Measurements from ENCODE around the gene RASA3.
A peak's percentile ranks its signal among the peaks of the same experiment; 100 is the strongest.
"Not testable (repeated sequence)": the region's sequence is repeated elsewhere in the genome, so short reads cannot be mapped to it uniquely, and the experiment has no call there.

RASA3 gene

DNA sequence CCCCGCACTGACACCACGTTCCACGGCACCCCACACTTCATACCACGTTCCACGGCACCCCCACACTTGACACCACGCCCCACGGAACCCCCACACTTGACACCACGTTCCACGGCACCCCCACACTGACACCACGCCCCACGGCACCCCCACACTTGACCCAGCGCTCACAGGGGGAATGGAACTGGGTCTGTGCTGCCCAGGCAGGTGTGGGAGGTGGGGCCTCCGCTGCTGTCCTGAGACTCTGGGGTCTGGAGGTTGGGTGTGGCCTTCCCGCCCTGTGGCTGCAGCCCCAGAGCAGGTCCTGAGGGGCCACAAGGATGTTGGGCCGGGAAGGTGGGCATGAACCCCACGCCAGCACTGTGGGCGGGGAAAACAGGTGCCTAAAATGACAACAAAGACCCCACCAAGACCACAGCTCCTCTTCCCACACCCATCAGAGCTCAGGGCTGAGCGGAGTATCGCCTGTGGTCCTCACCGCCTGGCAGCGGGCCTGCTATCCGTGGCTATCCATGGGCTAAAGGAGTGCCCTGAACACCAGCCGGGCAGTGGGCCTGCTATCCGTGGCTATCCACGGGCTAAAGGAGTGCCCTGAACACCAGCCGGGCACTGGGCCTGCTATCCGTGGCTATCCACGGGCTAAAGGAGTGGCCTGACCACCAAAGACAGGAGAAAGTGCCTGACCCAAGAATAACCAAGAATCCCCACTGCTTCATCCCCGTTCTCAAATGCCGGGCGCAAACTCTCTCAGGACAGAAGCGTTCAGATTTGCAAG is 98.7 kb downstream of the RASA3 start:
- no peak for DNase-seq (ENCODE audit: low spot score)

GRCh38 chr13:114032126-114032799 is 100.2 kb downstream of the RASA3 start:
- peak; percentile 78 for DNase-seq (ENCODE audit: low spot score)

- no peak for DNase-seq (ENCODE audit: low spot score)
These were observed 100.8 kb downstream of the RASA3 start for GRCh38 chr13:114031631-114032030.

DNA sequence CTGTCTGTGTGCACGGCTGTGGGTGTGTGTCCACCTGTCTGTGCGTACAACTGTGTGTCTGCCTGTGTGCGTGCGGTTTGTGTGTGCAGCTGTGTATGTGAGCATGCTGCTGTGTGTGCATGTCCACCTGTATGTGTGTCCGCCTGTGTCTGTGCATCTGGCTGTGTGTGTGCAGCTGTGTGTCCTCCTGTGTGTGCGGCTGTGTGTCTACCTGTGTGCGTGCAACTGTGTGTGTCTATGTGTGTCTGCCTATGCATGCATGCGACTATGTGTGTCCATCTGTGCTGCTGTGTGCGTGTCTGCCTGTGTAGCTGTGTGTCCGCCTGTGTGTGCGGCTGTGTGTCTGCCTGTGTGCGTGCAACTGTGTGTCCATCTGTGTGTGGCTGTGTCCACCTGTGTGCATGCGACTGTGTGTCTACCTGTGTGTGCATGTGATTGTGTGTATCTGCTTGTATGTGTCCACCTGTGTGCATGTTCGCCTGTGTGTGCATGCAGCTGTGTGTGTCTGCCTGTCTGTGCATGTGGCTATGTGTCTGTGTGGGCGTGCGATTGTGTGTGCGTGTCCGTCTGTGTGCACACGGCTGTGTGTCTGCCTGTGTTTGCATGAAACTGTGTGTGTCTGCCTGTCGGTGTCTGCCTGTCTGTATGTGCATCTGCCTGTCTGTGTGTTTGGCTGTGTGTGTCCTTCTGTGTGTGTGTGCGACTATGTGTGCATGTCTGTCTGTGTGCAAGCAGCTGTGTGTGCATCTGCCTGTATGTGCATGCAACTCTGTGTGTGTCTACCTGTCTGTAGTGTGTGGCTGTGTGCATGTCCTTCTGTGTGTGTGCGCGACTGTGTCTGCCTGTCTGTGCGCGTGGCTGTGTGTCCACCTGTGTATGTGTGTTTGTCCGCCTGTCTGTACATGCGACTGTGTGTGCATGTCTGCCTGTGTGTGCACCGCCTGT is 101.5 kb downstream of the RASA3 start:
- DNase-seq (ENCODE audit: low spot score) = no peak

DNA sequence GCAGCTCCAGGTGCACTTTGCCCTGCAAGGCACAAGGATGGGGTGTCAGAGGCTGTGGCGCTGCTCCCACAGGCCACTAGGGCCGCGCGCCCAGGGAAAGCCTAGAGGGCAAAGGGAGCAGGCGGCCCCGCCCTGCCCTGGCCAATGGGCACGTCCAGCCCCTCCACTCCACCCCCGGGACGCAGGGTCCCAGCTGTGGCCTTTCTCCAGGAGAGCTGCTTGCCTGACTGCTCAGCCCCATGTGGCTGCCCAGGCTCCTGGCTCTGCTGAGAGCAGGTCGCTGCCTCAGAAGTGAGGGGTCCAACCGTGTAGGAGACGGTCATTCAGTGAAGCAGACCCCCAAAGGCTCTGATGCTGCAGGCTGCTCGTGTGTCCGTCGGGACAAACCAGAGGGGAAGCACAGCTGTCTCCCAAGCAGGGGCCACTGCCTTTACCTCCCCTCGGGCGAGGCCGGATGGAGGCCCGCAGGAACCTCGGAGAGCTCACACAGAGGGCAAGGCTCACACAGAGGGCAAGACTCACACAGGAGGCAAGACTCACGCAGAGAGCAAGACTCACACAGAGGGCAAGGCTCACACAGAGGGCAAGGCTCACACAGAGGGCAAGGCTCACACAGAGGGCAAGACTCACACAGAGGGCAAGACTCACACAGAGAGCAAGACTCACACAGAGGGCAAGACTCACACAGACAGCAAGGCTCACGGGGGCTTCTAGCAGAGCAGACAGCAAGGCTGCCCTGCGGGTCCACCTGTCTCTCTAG is 102.4 kb downstream of the RASA3 start:
- DNase-seq (ENCODE audit: low spot score) = no peak

DNA sequence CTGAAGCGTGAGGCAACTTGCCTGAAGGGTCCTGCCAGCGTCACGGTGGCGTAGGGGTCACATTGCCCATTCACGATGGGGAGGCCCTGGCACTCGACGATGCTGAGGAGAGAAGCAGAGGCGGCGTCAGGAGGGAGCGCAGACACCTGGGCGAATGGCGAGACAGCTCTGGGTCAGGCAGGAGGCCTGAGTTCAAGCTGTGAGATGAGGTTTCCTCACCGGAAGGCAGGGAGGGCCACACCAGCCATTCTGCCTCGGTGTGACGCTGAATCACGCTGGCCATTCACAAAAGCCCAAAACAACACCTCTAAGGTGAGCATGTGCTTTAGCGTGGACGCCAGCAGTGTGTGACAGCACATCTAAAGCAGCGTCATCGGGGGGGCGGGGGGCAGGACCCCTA is 104.6 kb downstream of the RASA3 start:
- DNase-seq (ENCODE audit: low spot score) = no peak

DNA sequence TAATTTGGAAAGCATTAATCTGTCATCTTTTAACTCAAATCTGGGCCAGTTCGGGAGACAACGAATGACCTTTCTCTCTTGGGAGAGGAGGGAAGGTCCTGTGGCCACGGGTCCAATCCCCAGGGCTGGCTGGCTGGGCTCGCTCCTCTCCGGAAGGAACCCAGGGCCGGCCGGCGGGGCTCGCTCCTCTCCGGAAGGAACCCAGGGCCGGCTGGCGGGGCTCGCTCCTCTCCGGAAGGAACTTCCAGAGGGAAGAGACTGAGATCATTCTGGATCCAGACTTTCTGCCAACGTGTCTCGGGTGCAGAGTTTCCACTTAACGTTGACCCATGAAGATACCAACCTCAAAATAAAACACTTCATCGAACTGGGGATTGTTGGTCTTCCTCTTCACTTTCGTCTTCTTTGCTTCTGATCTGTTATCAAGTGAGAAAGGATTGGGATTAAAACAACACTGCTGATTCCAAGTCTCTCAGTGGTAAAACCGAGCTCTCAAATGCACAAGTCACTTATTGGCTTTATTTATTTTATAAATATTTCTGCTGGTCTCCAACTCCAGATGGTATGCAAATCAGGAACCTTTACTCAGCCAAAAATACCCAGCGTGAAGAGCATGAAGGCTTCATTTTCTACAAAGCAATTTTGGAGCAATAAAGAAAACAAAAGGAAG is 105.2 kb downstream of the RASA3 start:
- DNase-seq (ENCODE audit: low spot score) = peak; percentile 62

DNA sequence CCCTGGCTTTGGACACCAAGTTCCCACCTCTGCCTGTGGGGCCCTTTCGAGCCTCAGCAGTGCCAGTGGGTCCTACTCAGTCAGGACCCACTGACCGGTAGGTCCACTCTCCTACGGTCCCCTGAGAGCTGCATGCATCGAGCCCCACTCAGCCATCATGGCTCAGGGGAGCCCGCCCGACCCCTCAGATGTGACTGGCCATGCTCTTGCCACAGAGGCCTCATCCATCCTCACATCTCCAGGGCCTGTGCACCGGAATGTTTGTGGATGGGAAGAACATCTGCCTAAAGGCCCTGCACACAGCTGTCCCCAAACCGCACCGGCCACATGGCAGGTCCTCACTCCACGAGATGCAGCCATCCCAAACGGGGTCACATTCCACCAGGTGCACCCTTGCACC is 105.9 kb downstream of the RASA3 start:
- DNase-seq (ENCODE audit: low spot score) = no peak

GRCh38 chr13:114025714-114026431 is 106.5 kb downstream of the RASA3 start:
- peak; percentile 79 for DNase-seq (ENCODE audit: low spot score)

DNA sequence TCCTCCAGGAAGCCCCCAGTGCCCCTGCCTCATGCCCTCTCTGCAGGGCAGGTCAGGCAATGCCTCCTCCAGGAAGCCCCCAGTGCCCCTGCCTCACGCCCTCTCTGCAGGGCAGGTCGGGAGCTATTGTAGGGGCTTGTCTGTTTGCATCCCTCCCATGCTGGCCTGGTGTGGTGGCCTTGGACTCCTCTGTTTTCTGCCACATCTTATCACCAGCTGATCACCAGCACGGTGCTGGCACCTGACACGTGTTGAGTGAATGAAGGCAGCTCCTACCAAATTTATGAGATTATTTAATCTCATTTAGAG is 107.1 kb downstream of the RASA3 start:
- DNase-seq (ENCODE audit: low spot score) = no peak

DNA sequence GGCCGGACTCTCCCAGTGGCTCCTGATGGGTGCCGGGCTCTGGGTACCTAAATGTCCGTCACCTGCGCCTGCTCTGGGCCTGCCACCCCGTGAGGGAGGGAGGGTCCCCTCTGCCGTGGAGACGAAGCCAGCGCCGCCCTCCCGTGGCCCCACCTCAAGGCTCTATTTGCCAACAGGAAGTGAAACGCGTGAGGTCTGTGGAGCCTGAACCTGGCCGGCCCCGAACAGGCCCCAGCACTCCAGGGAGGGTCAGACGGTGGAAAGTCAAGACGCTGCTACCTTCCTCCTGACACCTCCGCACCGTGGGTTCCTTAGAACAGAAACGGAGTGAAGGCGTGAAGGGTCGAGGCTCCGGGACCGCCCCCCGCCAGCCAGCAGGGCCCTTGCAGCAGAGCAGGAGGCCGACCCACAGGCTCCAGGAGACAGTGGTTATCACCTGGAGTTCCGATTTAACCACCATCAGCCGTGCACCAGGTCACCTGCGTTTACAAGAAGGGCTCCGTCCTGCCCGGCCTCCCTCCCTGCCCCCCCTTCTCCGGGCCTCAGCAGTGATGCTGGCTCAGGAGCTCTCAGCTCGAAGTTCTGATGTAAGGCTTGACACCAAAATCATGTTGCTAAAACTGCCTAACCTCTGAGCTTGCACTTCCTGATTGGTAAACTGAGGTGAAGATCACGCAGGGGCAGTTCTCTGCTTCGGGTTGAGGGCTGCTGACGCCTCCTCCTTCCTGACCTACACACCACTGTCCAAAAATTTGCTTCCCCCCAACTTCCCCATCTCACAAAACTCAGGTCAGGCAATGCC is 107.6 kb downstream of the RASA3 start:
- DNase-seq (ENCODE audit: low spot score) = no peak

GRCh38 chr13:114023716-114024602 is 108.5 kb downstream of the RASA3 start:
- no peak for DNase-seq (ENCODE audit: low spot score)

- DNase-seq (ENCODE audit: low spot score) = no peak
These were observed 109.5 kb downstream of the RASA3 start for GRCh38 chr13:114022876-114023275.

GRCh38 chr13:114022309-114022669 is 110.1 kb downstream of the RASA3 start:
- no peak for DNase-seq (ENCODE audit: low spot score)

- no peak for DNase-seq (ENCODE audit: low spot score)
These were observed 110.7 kb downstream of the RASA3 start for GRCh38 chr13:114021464-114022308.

- DNase-seq (ENCODE audit: low spot score) = no peak
These were observed 111.5 kb downstream of the RASA3 start for GRCh38 chr13:114020750-114021463.

- not testable (repeated sequence) for DNase-seq (ENCODE audit: low spot score)
These were observed 112.3 kb downstream of the RASA3 start for GRCh38 chr13:114020134-114020533.

All from GM03348 (cell line).